GM13976 (cell line): ENCODE data around the gene LMAN2.
"Not testable (repeated sequence)": the region's sequence is repeated elsewhere in the genome, so short reads cannot be mapped to it uniquely, and the experiment has no call there.

Experiments used
- DNase-seq: peaks from one replicate; pipeline ENCODE4 v3.0.0; 2012; ENCODE audit warnings: low spot score
- CTCF ChIP-seq: IDR thresholded peaks from 2 replicates; pipeline ENCODE4 v1.5.1; 2012; ENCODE audit warnings: borderline replicate concordance, mild to moderate bottlenecking; ENCODE audit not compliant: insufficient read depth; ENCODE audit errors: extremely low read depth, missing control alignments, control extremely low read depth
- in situ Hi-C: fragments of 300-500 bp; cut with MboI; formaldehyde crosslinking; loops from one replicate; pipeline ENCODE4 v1.12.0; 2022; ENCODE audit warnings: low sequenced_read_pairs, mixed read lengths, inconsistent platforms; ENCODE audit not compliant: unreplicated experiment

The LMAN2 gene

GRCh38 chr5:177378884-177379883 lies 27.7 kb upstream of the LMAN2 start:
- in situ Hi-C loops: no loop called here
- peak; percentile 72 for DNase-seq
- no peak for TF ChIP-seq CTCF

GRCh38 chr5:177377851-177378776 lies 26.6 kb upstream of the LMAN2 start:
- no peak for DNase-seq
- TF ChIP-seq CTCF: no peak
- in situ Hi-C loops: no loop called here

GRCh38 chr5:177376107-177376506 lies 24.6 kb upstream of the LMAN2 start:
- in situ Hi-C loops: no loop called here
- no peak for DNase-seq
- no peak for TF ChIP-seq CTCF

- in situ Hi-C loops, DNase-seq: not testable (repeated sequence)
These were observed 24.0 kb upstream of the LMAN2 start for GRCh38 chr5:177375516-177375915.

GRCh38 chr5:177374211-177374610 lies 22.7 kb upstream of the LMAN2 start:
- in situ Hi-C loops: no loop called here
- DNase-seq: no peak
- no peak for TF ChIP-seq CTCF

GRCh38 chr5:177373806-177374205 lies 22.3 kb upstream of the LMAN2 start:
- in situ Hi-C loops: no loop called here
- DNase-seq: no peak
- no peak for TF ChIP-seq CTCF
